ENCODE results near the gene LRIG1.

DNA sequence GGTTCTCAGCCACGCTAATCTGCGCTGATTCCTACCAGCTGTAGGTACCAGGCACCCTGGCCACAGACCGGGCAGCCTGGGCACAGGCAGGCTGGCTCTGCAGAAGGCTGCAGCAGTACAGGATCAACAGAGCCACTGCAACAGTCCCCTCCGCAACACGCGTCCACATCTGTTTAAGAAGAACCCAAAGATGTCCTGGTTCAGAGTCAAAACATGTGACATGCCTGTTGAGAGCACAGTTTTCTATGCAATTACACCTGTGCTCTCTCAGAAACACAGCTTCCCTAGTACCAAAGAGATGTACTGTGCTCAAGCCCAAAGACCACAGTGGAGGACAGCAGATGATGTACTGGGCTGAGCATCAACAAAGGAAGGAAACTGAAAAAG lies 18.8 kb downstream of the LRIG1 start:
- no peak for TF ChIP-seq POLR2AphosphoS5 (IDR thresholded peaks at IDR 0.05; ENCODE audit: low read depth)
- TF ChIP-seq, protein P1, sequence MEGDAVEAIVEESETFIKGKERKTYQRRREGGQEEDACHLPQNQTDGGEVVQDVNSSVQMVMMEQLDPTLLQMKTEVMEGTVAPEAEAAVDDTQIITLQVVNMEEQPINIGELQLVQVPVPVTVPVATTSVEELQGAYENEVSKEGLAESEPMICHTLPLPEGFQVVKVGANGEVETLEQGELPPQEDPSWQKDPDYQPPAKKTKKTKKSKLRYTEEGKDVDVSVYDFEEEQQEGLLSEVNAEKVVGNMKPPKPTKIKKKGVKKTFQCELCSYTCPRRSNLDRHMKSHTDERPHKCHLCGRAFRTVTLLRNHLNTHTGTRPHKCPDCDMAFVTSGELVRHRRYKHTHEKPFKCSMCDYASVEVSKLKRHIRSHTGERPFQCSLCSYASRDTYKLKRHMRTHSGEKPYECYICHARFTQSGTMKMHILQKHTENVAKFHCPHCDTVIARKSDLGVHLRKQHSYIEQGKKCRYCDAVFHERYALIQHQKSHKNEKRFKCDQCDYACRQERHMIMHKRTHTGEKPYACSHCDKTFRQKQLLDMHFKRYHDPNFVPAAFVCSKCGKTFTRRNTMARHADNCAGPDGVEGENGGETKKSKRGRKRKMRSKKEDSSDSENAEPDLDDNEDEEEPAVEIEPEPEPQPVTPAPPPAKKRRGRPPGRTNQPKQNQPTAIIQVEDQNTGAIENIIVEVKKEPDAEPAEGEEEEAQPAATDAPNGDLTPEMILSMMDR (IDR thresholded peaks at IDR 0.05; ENCODE audit: insufficient read depth, low read length) = no peak
- TF ChIP-seq, protein P2, sequence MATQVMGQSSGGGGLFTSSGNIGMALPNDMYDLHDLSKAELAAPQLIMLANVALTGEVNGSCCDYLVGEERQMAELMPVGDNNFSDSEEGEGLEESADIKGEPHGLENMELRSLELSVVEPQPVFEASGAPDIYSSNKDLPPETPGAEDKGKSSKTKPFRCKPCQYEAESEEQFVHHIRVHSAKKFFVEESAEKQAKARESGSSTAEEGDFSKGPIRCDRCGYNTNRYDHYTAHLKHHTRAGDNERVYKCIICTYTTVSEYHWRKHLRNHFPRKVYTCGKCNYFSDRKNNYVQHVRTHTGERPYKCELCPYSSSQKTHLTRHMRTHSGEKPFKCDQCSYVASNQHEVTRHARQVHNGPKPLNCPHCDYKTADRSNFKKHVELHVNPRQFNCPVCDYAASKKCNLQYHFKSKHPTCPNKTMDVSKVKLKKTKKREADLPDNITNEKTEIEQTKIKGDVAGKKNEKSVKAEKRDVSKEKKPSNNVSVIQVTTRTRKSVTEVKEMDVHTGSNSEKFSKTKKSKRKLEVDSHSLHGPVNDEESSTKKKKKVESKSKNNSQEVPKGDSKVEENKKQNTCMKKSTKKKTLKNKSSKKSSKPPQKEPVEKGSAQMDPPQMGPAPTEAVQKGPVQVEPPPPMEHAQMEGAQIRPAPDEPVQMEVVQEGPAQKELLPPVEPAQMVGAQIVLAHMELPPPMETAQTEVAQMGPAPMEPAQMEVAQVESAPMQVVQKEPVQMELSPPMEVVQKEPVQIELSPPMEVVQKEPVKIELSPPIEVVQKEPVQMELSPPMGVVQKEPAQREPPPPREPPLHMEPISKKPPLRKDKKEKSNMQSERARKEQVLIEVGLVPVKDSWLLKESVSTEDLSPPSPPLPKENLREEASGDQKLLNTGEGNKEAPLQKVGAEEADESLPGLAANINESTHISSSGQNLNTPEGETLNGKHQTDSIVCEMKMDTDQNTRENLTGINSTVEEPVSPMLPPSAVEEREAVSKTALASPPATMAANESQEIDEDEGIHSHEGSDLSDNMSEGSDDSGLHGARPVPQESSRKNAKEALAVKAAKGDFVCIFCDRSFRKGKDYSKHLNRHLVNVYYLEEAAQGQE (IDR thresholded peaks at IDR 0.05; ENCODE audit: insufficient replicate concordance, low read depth) = no peak
